HepG2 (cell line): ENCODE data around the gene ASIC3. TPM values are rescaled to one million over a fixed set of nuclear protein-coding genes. Genes with fewer than 3 reads are reported as not detected.
A peak's percentile ranks its signal among the peaks of the same experiment; 100 is the strongest.

Experiments
- BRF2 ChIP-seq: sonication (generic); formaldehyde crosslinking; IDR thresholded peaks from 2 replicates; pipeline ENCODE4 v1.8.1; 2022; ENCODE audit warnings: mild to moderate bottlenecking, missing genetic modification reagents
- DMAP1 ChIP-seq: IDR thresholded peaks from 2 replicates; pipeline ENCODE4 v1.6.1; 2016
- E2F1 ChIP-seq: sonication (generic); formaldehyde crosslinking; IDR thresholded peaks from 2 replicates; pipeline ENCODE4 v1.5.0; 2020; ENCODE audit warnings: missing genetic modification reagents
- GZF1 ChIP-seq: sonication (generic); formaldehyde crosslinking; IDR thresholded peaks from 2 replicates; pipeline ENCODE4 v1.5.1; 2020; ENCODE audit warnings: mild to moderate bottlenecking, missing genetic modification reagents
- HINFP ChIP-seq: sonication (generic); formaldehyde crosslinking; IDR thresholded peaks from 2 replicates; pipeline ENCODE4 v1.4.0; 2020; ENCODE audit warnings: low read depth, mild to moderate bottlenecking, missing genetic modification reagents
- ISX ChIP-seq: sonication (generic); formaldehyde crosslinking; conservative IDR thresholded peaks from 2 replicates; pipeline ENCODE4 v1.5.0; 2020; ENCODE audit warnings: missing genetic modification reagents
- JUN ChIP-seq: sonication (generic); formaldehyde crosslinking; IDR thresholded peaks from 2 replicates; pipeline ENCODE4 v1.4.0; 2020; ENCODE audit warnings: mild to moderate bottlenecking, missing genetic modification reagents
- KLF15 ChIP-seq: sonication (generic); formaldehyde crosslinking; IDR thresholded peaks from 2 replicates; pipeline ENCODE4 v1.8.1; 2023; ENCODE audit warnings: borderline replicate concordance, mild to moderate bottlenecking, inconsistent platforms, missing genetic modification reagents, mixed read lengths
- MZF1 ChIP-seq: sonication (generic); formaldehyde crosslinking; IDR thresholded peaks from 2 replicates; pipeline ENCODE4 v1.8.1; 2023; ENCODE audit warnings: mild to moderate bottlenecking, missing genetic modification reagents, borderline replicate concordance
- NR0B2 ChIP-seq: sonication (generic); formaldehyde crosslinking; IDR thresholded peaks from 2 replicates; pipeline ENCODE4 v1.4.0; 2020; ENCODE audit warnings: mild to moderate bottlenecking, missing genetic modification reagents
- RFX3 ChIP-seq: IDR thresholded peaks from 2 replicates; pipeline ENCODE4 v1.6.1; 2016; ENCODE audit warnings: missing biosample characterization, missing genetic modification reagents
- RNF219 ChIP-seq: sonication (generic); formaldehyde crosslinking; IDR thresholded peaks from 2 replicates; pipeline ENCODE4 v1.5.0; 2020; ENCODE audit warnings: mild to moderate bottlenecking, missing genetic modification reagents
- SAFB2 ChIP-seq: sonication (generic); formaldehyde crosslinking; IDR thresholded peaks from 2 replicates; pipeline ENCODE4 v1.5.1; 2020; ENCODE audit warnings: missing genetic modification reagents, low read depth, mild to moderate bottlenecking, borderline replicate concordance
- TRIM22 ChIP-seq: fragments of 450-650 bp; IDR thresholded peaks from 2 replicates; pipeline ENCODE4 v1.6.1; 2017
- ZBTB39 ChIP-seq: sonication (generic); formaldehyde crosslinking; IDR thresholded peaks from 2 replicates; pipeline ENCODE4 v1.5.0; 2020; ENCODE audit warnings: missing genetic modification reagents
- ZBTB7A ChIP-seq: sonication (generic); formaldehyde crosslinking; IDR thresholded peaks from 2 replicates; pipeline ENCODE4 v1.8.0; 2022; ENCODE audit warnings: mild to moderate bottlenecking, missing genetic modification reagents
- ZNF567 ChIP-seq: sonication (generic); formaldehyde crosslinking; IDR thresholded peaks from 2 replicates; pipeline ENCODE4 v1.8.1; 2023; ENCODE audit warnings: mild to moderate bottlenecking, missing genetic modification reagents, borderline replicate concordance
- ZNF891 ChIP-seq: sonication (generic); formaldehyde crosslinking; IDR thresholded peaks from 2 replicates; pipeline ENCODE4 v1.5.0; 2020; ENCODE audit warnings: mild to moderate bottlenecking, missing genetic modification reagents
- polyA plus RNA-seq, 8 experiments: library from polyadenylated mRNA; depleted of rRNA in 3 of 8; stranded (reverse) in 7 of 8; unstranded in 1 of 8; fragments of >200 nt; fragmentation: Illumina TruSeq in 4 of 8; extraction: Trizol in 4 of 8; gene quantifications; 2 replicates each; pipeline versions ENCODE4 v1.2.1 to v1.2.3, GENCODE V29; 2011 to 2016; ENCODE audit warnings: low read depth in 4 of 8, missing spikeins in 1 of 8, mixed read lengths in 1 of 8; ENCODE audit not compliant: insufficient read depth in 1 of 8
- total RNA-seq, 5 experiments: library from RNA; depleted of rRNA; stranded (reverse); fragments of >200 nt; fragmentation: Illumina TruSeq; extraction: Trizol; gene quantifications; 2 replicates each; pipeline ENCODE4 v1.2.3, GENCODE V29; 2016; ENCODE audit warnings: low read depth in 1 of 5

ASIC3 gene
- total and polyA plus RNA-seq, 2 of the 13 experiments (the other 11 are each of a cell fraction or from before 2014, with no cell fraction given): 0.51 TPM; not detected in 1

GRCh38 chr7:151008511-151009323 is 39.6 kb upstream of the ASIC3 start (continued):
- no peak for TF ChIP-seq ZBTB39
- no peak for TF ChIP-seq SAFB2
- TF ChIP-seq TRIM22: no peak
- no peak for TF ChIP-seq ISX (CRISPR knock-in tag)
- TF ChIP-seq RFX3 (CRISPR knock-in tag): no peak
- TF ChIP-seq E2F1 (CRISPR knock-in tag): peak; percentile 12; the same call in 1 of the 2 replicates
- TF ChIP-seq HINFP (CRISPR knock-in tag): 0 out of 2 replicates have a peak, but pooled peaks have one; percentile 32
- no peak for TF ChIP-seq ZNF567 (CRISPR knock-in tag)
- TF ChIP-seq DMAP1 (CRISPR knock-in tag): peak; percentile 65
- TF ChIP-seq JUN (CRISPR knock-in tag): no peak
- TF ChIP-seq GZF1 (CRISPR knock-in tag): no peak
- 0 out of 2 replicates have a peak, but pooled peaks have one; percentile 24 for TF ChIP-seq MZF1 (CRISPR knock-in tag)
- TF ChIP-seq KLF15: no peak
- TF ChIP-seq BRF2: no peak
- TF ChIP-seq NR0B2: no peak; the same call in 1 of the 2 replicates
- 0 out of 2 replicates have a peak, but pooled peaks have one; percentile 47 for TF ChIP-seq ZNF891 (CRISPR knock-in tag)
- TF ChIP-seq RNF219 (CRISPR knock-in tag): no peak
- 0 out of 2 replicates have a peak, but pooled peaks have one; percentile 14 for TF ChIP-seq ZBTB7A
